Stimulated activated CD4-positive, alpha-beta T cell treated with anti-CD3 and anti-CD28 coated beads, Interleukin-4, amount 100 ng/mL, for 1 hour (primary cell): Measurements from ENCODE around the gene FAHD1.
"Not testable (repeated sequence)": the region's sequence is repeated elsewhere in the genome, so short reads cannot be mapped to it uniquely, and the experiment has no call there.

Experiments
- DNase-seq: peaks from one replicate; pipeline ENCODE4 v3.0.0-alpha.2; 2020

Gene FAHD1

GRCh38 chr16:1790261-1790610, 36.8 kb upstream of the FAHD1 start:
- no peak for DNase-seq

DNA sequence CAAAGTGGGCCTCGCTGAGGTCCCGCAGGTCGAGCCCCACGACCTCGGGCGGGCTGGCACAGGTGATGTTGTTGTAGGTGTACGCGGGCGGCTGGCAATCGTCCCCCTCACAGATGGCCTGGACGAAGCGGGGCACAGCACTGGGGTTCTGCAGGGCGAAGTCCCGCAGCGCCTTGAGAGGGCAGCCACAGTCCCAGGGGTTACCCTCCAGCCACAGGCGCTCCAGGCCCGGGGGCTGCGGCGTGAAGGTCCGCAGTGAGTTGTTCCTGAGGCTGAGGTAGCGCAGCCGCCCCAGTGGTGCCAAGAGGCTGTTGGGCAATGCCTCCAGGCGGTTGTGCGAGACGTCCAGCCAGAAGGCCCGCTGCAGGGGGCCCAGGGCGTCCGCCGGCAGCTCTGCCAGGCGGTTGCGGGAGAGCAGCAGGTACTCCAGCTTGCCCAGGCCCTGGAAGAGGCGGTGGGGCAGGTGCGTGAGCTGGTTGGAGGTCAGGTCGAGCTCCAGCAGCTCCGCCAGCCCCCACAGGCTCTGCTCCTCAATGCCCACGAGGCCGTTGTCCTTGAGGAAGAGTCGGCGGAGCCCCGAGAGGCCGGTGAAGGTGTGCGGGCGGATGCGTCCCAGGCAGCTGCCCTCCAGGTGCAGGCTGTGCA, 36.3 kb upstream of the FAHD1 start:
- DNase-seq, result no peak

DNA sequence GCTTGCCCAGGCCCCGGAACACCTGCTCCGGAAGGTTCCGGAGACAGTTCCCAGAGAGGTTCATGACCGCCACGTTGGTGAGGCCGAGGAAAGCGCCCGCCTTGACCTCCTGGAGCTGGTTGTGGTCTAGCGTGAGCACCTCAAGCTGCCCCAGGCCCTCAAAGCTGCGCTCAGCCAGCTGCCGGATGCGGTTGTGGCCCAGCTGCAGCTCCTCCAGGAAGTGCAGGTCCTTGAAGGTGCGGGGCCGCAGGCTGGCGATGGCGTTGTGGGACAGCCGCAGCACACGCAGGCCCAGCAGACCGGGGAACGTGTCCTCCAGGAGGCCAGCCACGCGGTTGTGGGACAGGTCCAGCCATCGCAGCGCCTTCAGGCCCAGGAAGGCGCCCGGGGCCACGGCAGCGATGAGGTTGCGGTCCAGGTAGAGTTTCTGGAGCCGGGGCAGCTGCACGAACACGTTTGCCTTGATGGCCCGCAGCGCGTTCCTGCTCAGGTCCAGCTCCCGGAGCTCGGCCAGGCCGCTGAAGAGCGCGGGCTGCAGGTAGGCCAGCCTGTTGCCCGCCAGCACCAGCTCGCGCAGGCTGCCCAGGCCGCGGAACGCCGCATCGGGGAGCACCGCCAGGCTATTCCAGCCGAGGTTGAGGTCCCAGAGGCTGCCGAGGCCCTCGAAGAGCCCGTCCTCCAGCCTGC, 35.6 kb upstream of the FAHD1 start:
- peak; percentile 1 for DNase-seq

DNA sequence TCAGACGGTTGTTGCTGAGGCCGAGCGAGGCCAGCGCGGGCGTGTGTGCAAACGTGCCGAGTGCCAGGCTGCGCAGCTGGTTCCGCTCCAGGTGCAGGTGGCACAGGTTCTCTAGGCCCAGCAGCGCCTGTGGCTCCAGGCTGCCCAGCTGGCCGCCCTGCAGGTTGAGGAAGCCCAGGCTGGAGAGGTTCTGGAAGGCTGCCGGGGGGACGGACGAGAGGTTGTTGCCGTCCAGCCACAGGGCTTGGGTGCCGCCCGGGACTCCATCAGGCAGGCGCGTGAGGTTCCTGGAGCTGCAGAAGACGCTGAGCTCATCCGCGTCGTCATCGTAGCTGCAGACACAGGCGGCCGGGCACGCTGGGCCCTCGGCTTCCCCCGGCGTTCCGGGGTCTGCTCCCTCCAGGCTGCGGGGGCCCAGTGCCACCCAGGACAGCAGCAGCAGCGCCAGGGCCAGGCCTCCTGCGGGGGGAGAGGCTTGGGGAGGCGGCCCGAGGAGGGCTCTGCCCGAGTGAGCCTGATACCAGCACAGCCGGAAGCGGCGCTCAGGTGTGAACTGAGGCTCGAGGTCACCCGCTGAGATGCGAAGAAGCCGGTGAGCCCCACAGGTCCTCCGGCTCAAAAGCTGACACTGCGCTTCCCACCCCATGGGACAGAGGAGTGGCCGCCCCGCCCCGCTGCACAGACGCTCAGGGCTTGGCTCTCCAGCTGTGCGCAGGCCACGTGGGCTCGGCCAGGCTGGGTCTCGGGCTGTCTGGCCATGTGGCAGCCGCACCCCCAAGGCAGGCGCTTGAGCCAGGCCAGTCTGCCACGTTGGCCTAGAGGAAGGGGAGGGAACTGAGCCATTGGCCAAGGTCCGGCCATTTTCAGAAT, 34.8 kb upstream of the FAHD1 start:
- no peak for DNase-seq

- no peak for DNase-seq
Measured at GRCh38 chr16:1792836-1793577, 34.0 kb upstream of the FAHD1 start.

GRCh38 chr16:1793578-1794220, 33.3 kb upstream of the FAHD1 start, which contains the start of gene IGFALS:
Gene IGFALS, minus strand, starts transcription at chr16:1793705. Its CDS starts 53 bp downstream, at chr16:1793652.
- DNase-seq, result no peak

- peak; percentile 1 for DNase-seq
Measured at GRCh38 chr16:1794221-1794871, 32.7 kb upstream of the FAHD1 start.

DNA sequence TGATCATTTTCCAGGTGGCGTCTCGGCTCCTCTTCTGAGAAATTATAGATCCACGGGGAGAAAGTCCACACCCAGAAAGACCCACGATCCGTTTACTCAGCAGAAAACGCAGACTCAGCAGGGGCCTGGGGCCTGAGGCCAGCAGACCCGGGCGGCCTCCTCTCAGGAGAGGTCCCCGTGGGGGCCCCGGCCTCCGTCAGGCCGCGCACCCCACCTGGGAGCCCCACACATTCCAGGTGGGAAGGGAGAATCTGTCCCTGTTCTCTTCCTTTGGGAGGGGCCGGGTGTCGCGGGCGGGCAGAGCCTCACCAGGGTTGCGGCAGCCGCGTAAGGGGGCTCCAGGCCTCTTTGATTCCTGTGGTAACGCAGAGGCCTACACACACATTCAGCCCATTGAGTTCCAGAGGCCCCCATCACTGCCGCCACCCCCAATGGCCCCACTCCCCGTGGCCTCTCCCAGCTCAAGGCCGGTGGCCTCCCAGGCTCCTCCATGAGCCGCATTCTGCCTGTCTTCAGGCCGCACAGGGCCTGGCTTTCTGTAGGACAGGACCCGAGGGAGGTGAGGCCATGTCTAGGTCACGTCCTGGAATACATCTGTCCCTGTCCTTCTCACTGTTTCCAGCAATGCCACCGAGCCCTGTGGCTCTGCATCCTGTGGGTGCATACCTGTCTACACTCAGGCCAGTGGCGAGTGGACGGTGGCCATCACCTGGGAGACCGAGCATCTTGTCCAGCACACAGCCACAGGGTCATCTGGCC, 31.9 kb upstream of the FAHD1 start:
- no peak for DNase-seq

DNA sequence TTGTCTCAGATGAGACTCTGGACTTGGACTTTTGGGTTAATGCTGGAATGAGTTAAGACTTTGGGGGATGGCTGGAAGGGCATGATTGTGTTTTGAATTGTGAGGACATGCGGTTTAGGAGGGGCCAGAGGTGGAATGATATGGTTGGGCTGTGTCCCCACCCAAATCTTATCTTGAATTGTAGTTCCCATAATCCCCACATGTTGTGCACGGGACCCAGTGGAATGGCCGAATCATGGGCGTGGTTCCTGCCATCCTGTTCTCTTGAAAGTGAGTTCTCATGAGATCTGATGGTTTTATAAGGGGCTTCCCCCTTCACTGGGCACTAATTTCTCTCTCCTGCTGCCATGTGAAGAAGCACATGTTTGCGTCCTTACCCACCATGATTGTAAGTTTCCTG, 27.7 kb upstream of the FAHD1 start:
- not testable (repeated sequence) for DNase-seq

DNA sequence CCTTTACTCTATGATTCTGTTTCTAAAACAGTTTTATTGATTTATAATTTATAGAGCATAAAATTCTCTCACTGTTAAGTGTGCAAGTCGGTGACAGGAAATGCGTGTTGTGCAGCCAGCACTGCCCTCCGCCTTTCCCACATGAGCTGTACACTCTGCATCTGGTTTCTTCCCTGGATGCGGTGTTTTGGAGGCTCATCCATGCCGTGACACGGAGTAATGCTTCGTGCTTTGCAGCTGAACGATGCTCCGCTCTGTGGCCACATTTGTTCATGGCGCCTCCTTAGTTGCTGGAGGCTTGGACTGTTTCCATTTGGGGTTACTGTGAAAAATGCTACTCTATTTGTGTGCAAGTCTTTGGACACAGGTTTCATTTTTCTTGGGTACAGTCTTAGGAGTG, 26.3 kb upstream of the FAHD1 start:
- DNase-seq, result no peak

DNA sequence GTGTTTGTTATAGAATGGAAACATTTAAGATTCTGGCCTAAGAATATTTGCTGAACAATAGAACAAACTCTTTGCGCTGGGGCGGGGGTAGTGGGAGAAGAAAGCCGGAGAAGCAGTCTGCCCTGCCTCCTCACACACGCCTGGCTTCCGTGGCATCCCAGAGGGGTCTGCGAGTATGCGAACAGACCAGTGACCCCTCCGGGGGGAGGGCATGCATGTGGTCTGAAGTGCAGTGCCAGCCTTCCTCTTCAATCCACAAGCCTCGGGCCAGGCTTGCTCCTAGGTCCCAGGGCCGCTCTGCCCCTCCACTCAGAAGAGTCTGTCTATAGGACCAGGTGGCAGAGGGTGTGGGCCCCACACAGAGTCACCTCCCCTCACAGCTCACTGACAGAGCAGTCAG, 19.4 kb upstream of the FAHD1 start:
- DNase-seq, result no peak

DNA sequence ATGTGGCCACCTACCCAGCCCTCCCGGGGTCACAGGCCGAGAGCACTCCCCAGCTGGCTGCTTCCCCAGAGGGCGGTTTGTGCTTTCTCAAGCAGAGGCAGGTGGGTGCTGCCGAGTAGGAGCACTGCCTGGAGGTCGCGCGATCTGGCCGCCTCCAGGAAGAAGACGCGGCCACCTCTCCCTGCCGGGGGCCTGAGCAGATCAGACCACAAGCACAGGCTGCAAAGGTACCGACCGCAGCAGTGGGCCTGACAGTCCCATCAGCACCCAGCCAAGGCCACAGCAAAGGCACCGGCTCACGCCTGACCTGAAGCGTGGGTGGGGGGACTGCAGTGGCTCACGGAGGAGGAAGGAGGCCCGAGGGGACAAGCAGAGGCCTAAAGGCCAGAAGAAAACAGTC, 18.3 kb upstream of the FAHD1 start:
- no peak for DNase-seq

GRCh38 chr16:1809281-1809801, 17.7 kb upstream of the FAHD1 start:
- DNase-seq, result no peak

DNA sequence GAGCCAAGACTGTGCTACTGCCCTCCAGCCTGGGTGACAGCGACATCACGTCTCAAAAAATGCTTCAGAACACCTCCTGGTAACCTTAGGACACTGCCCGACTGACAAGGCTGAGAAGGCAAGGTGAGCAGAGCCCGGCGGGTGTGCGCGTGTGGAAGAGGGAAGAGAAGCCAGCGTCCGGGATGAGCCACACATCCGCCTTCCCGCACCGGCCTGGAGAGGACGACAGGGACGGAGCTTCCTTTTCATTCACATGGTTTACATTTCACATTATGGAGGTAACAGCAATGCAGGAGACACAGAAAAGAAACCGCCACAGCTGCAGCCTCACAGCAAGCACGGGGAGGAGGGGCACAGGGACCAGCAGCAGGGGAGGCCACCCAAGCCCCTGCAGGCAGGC, 16.9 kb upstream of the FAHD1 start:
- no peak for DNase-seq

GRCh38 chr16:1810536-1810935, 16.5 kb upstream of the FAHD1 start:
- no peak for DNase-seq

DNA sequence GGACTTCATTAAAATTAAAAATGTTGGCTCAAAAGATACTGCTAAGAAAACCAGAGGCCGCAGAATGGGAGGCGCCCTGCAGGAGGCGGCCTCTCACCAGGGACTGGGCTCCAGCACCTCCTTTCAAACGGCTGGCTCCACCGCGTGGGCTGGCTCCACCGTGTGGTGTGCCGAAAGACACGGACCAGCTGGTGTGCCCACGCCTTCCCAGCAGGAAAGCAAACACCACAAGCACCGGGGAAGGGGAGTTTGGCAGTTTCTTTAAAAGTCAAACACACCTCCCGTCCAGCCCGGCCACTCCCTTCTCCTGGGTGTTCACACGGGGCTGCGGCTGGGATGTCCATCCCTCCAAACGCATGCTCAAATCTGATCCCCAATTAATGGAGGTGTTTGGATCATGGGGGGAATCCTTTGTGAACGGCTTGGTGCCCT, 14.3 kb upstream of the FAHD1 start:
- peak; percentile 59 for DNase-seq

- no peak for DNase-seq
Measured at GRCh38 chr16:1815461-1815860, 11.5 kb upstream of the FAHD1 start.

- no peak for DNase-seq
Measured at GRCh38 chr16:1816396-1817275, 10.4 kb upstream of the FAHD1 start.

DNA sequence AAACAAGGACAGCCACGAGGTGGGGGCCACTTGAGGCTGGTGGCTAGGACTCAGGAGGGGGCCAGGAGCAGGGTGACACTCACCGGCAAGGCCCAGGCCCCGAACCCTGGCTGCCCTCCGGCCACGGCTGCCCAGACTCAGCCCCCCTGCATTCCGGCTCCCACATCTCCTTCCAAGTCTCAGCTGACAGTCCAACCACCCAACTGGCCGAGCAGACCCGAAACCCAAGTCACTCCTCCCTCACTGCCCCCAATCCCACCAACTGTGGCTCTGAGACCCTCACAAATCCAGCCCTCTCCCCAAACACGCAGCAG, 9.8 kb upstream of the FAHD1 start:
- DNase-seq, result no peak

DNA sequence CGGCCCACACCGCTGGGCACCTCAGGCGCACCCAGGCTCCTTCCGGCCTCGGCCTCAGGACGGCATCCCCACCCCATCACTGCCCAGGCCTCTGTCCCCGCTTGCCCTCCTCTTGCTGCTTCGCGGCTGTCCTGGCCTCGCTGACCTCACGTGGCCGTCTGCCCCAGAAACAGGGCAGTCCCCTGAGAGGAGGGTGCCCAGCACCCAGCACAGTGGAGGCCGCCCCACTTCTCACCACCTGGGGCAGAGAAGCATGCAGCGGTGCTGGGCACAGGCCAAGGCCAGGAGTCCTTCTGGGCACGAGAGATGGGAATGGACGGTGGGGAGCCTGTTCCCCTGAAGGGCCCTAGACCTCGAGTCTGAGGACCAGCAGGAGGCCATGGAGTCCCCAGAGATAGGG, 9.3 kb upstream of the FAHD1 start:
- no peak for DNase-seq
